ENCODE measurements around the gene HOOK1. TPM values are rescaled to one million over a fixed set of nuclear protein-coding genes. Genes with fewer than 3 reads are reported as not detected.

The HOOK1 gene
- total RNA-seq = under 1 TPM; under 0.01 to 0.87 (median 0.61) TPM

- H3K9me3 ChIP-seq = no peaks in the 10 kb centered on the region
- H3K4me3 ChIP-seq = peak within 1 kb of the TSS; percentile 16 to 53 (median 40)
- peaks cover 0 to 39% of the 10 kb centered on the region in 2 donors for H3K27me3 ChIP-seq
- peaks cover 0 to 17% (median 8%) of the 10 kb centered on the region in 4 donors for H3K4me1 ChIP-seq
- peak within 1 kb of the TSS in 1 of 4 donors; percentile 73 for H3K27ac ChIP-seq
- no peak for TF ChIP-seq POLR2A (IDR thresholded peaks at IDR 0.05)
- no peak for TF ChIP-seq CTCF (IDR thresholded peaks at IDR 0.05)
- no peak for TF ChIP-seq EP300 (IDR thresholded peaks at IDR 0.05)
- WGBS, 2 donors = 12 to 15% methylated on average over 65 of the region's 71 CpGs
- no peaks in the 10 kb centered on the region for H3K36me3 ChIP-seq
- DNase-seq (ENCODE audit: low spot score in 2 of 2) = no peak
Measured at GRCh38 chr1:59814901-59815825, at the start of gene HOOK1. Gene HOOK1 (plus strand): TSS chr1:59814949. CDS start chr1:59815118, 169 bp downstream.

- no peak overlapping the region for H3K27ac ChIP-seq
- 70 to 90% methylated on average over 5 of the region's 5 CpGs for WGBS, 2 donors
- no peak for DNase-seq (ENCODE audit: low spot score in 2 of 2)
- H3K27me3 ChIP-seq = no peaks in the 10 kb centered on the region
- H3K36me3 ChIP-seq = no peaks in the 10 kb centered on the region
- TF ChIP-seq CTCF (IDR thresholded peaks at IDR 0.05) = no peak
- no peak for TF ChIP-seq EP300 (IDR thresholded peaks at IDR 0.05)
- TF ChIP-seq POLR2A (IDR thresholded peaks at IDR 0.05) = no peak
- H3K4me3 ChIP-seq = no peak overlapping the region
- no peaks in the 10 kb centered on the region for H3K9me3 ChIP-seq
- H3K4me1 ChIP-seq = no peaks in the 10 kb centered on the region
Measured at GRCh38 chr1:59765011-59765730, 49.6 kb upstream of the HOOK1 start.

- Histone ChIP-seq H3K4me3 (no peak overlapping the region), H3K4me1 (no peaks in the 10 kb centered on the region), H3K27me3 (no peaks in the 10 kb centered on the region), H3K36me3 (no peaks in the 10 kb centered on the region), H3K27ac (no peak overlapping the region), H3K9me3 (no peaks in the 10 kb centered on the region)
- WGBS, 2 donors = 59 to 70% methylated on average over 9 of the region's 9 CpGs
- TF ChIP-seq POLR2A (IDR thresholded peaks at IDR 0.05) (no peak), CTCF (IDR thresholded peaks at IDR 0.05) (no peak), EP300 (IDR thresholded peaks at IDR 0.05) (no peak)
- DNase-seq (ENCODE audit: low spot score in 2 of 2) = no peak
Measured at GRCh38 chr1:59766227-59766855, 48.4 kb upstream of the HOOK1 start.

- no peak for DNase-seq (ENCODE audit: low spot score in 2 of 2)
- Histone ChIP-seq H3K9me3 (no peaks in the 10 kb centered on the region), H3K36me3 (no peaks in the 10 kb centered on the region), H3K27ac (no peak overlapping the region), H3K4me3 (no peak overlapping the region), H3K4me1 (no peaks in the 10 kb centered on the region), H3K27me3 (no peaks in the 10 kb centered on the region)
- WGBS, 2 donors = 31 to 48% methylated on average over 2 of the region's 2 CpGs
- TF ChIP-seq POLR2A (IDR thresholded peaks at IDR 0.05) = no peak
- no peak for TF ChIP-seq EP300 (IDR thresholded peaks at IDR 0.05)
- no peak for TF ChIP-seq CTCF (IDR thresholded peaks at IDR 0.05)
Measured at GRCh38 chr1:59767119-59767518, 47.6 kb upstream of the HOOK1 start.

Data from tibial nerve (tissue), 4 donors.